ENCODE data around the gene FGF5. TPM values are rescaled to one million over a fixed set of nuclear protein-coding genes. Genes with fewer than 3 reads are reported as not detected.

The FGF5 gene
- total RNA-seq, 2 donors from 2014 or later, result 0.30 to 1.5 TPM

DNA sequence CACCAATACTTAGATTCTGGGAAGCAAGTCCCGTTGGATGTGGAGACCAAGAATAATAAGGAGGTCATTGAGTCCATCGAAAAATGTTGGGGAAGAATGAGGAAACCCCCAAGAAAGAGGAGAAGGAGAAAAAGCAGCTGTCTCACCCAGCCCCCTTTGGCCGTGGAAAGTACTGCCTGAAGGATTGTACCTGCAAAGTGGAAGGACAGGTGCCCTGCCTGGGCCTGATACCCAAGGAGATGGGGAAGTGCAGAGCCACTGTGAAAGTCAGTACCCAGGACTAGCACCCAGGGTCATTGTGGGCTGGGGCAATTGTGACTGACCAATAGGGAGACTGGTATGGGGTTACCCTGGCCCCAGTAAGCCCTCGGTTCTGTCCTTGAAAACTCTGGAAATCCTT, 55.3 kb downstream of the FGF5 start:
- Histone ChIP-seq H3K9ac (ENCODE audit: low read depth in 2 of 2, low read length in 2 of 2) (no peak overlapping the region), H3K27ac (no peak overlapping the region), H3K9me3 (no peaks in the 10 kb centered on the region), H3K27me3 (no peaks in the 10 kb centered on the region), H3K4me3 (no peak overlapping the region), H3K4me1 (no peaks in the 10 kb centered on the region), H3K36me3 (no peaks in the 10 kb centered on the region)
- intact Hi-C loops (cut with DNase I), result no loop called here
- TF ChIP-seq, protein P1, sequence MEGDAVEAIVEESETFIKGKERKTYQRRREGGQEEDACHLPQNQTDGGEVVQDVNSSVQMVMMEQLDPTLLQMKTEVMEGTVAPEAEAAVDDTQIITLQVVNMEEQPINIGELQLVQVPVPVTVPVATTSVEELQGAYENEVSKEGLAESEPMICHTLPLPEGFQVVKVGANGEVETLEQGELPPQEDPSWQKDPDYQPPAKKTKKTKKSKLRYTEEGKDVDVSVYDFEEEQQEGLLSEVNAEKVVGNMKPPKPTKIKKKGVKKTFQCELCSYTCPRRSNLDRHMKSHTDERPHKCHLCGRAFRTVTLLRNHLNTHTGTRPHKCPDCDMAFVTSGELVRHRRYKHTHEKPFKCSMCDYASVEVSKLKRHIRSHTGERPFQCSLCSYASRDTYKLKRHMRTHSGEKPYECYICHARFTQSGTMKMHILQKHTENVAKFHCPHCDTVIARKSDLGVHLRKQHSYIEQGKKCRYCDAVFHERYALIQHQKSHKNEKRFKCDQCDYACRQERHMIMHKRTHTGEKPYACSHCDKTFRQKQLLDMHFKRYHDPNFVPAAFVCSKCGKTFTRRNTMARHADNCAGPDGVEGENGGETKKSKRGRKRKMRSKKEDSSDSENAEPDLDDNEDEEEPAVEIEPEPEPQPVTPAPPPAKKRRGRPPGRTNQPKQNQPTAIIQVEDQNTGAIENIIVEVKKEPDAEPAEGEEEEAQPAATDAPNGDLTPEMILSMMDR (IDR thresholded peaks at IDR 0.05), result no peak
- DNase-seq, result no peak

DNA sequence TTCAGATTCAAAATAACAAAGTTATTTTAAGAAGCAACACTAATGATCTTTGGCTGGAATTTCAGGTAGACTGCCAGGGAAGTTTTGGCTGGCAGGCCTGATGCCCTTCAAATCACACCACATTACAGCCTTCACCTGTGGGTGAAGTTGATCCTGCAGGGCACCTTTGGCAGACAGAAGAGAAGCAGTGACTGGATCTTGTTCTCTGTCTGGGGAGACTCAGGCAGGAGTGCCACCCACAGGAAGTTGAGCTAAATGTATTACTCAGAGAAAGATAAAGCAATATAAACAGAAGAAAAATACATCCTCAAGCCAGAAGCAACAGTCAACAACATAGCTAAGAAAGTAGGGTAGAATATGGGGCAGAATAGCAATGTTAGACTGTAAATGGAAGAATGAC, 56.3 kb downstream of the FGF5 start:
- intact Hi-C loops (cut with DNase I), result no loop called here
- Histone ChIP-seq H3K27me3 (no peaks in the 10 kb centered on the region), H3K36me3 (no peaks in the 10 kb centered on the region), H3K27ac (no peak overlapping the region), H3K9ac (ENCODE audit: low read depth in 2 of 2, low read length in 2 of 2) (no peak overlapping the region), H3K4me3 (no peak overlapping the region), H3K4me1 (no peaks in the 10 kb centered on the region), H3K9me3 (no peaks in the 10 kb centered on the region)
- TF ChIP-seq, protein P1 (IDR thresholded peaks at IDR 0.05), result no peak
- no peak for DNase-seq

DNA sequence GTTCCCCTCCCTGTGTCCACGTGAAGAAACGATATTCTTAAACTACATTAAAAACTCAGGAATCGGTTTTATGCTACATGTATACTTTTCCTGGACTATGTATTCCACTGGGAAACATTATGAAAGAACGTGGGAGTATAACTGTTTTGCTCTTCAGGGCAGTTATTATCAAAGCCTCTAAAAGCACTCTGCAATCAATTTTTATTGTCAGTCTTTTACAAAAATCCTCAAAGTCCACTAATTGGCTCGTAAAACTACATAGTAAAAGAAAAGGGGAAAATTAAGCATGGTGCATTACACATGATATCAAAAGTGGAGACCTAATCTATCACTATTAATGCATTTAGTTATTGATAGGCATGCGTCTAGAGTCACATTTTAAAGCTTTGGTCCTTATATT, 57.7 kb downstream of the FGF5 start:
- Histone ChIP-seq H3K36me3 (no peaks in the 10 kb centered on the region), H3K4me1 (no peaks in the 10 kb centered on the region), H3K4me3 (no peak overlapping the region), H3K9ac (ENCODE audit: low read depth in 2 of 2, low read length in 2 of 2) (no peak overlapping the region), H3K9me3 (no peaks in the 10 kb centered on the region), H3K27me3 (no peaks in the 10 kb centered on the region), H3K27ac (no peak overlapping the region)
- intact Hi-C loops (cut with DNase I), result no loop called here
- TF ChIP-seq, protein P1 (IDR thresholded peaks at IDR 0.05), result no peak
- DNase-seq, result no peak

DNA sequence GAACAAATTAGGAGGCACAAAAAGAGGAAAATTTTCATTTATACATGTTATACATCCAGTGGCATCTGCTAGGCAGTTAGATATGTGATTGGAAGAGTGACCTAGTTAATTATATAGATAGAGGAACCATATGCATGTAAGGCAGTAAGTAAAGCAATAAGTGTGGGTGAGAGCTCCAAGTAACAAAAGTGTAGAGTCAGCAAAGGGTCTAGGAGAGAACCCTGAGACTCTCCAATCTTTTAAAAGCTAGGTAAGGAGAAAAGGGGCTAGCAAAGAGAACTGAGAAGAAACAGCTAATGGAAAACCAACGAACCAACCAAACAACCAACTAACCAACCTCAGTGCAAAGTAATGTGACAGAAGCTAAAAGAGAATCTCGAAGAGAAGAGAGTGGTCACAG, 65.2 kb downstream of the FGF5 start:
- H3K9ac ChIP-seq (ENCODE audit: low read depth in 2 of 2, low read length in 2 of 2), result no peak overlapping the region
- intact Hi-C loops (cut with DNase I), result no loop called here

DNA sequence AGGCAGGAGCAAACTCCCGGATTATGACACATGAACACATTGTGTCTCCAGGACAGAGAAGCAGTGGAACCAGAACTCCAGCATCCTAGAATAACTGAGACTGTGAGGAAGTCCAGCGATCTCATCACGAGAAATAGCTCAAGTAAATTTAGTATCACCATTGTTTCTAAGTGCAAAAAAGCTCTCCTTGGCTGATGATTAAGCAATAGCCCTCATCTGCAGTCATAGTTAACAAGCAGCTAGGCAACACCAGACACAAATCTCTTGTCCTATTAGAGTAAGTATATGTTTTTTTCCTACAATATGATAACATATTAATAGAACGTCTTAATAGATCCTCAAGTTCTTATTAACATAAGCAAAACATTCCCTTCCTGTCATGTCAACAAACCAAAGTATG, 66.7 kb downstream of the FGF5 start:
- no peaks in the 10 kb centered on the region for H3K9me3 ChIP-seq
- H3K9ac ChIP-seq (ENCODE audit: low read depth in 2 of 2, low read length in 2 of 2), result no peak overlapping the region
- no peaks in the 10 kb centered on the region for H3K27me3 ChIP-seq
- no peak overlapping the region for H3K27ac ChIP-seq
- DNase-seq, result no peak
- TF ChIP-seq, protein P1 (IDR thresholded peaks at IDR 0.05), result no peak
- intact Hi-C loops (cut with DNase I), result no loop called here
- no peaks in the 10 kb centered on the region for H3K4me1 ChIP-seq
- H3K36me3 ChIP-seq, result no peaks in the 10 kb centered on the region
- H3K4me3 ChIP-seq, result no peak overlapping the region

More for the DNA sequence above, 65.2 kb downstream of the FGF5 start:
- DNase-seq, result no peak
- Histone ChIP-seq H3K4me1 (no peaks in the 10 kb centered on the region), H3K4me3 (no peak overlapping the region), H3K27ac (no peak overlapping the region), H3K27me3 (no peaks in the 10 kb centered on the region), H3K9me3 (no peaks in the 10 kb centered on the region), H3K36me3 (no peaks in the 10 kb centered on the region)
- TF ChIP-seq, protein P1 (IDR thresholded peaks at IDR 0.05), result no peak

DNA sequence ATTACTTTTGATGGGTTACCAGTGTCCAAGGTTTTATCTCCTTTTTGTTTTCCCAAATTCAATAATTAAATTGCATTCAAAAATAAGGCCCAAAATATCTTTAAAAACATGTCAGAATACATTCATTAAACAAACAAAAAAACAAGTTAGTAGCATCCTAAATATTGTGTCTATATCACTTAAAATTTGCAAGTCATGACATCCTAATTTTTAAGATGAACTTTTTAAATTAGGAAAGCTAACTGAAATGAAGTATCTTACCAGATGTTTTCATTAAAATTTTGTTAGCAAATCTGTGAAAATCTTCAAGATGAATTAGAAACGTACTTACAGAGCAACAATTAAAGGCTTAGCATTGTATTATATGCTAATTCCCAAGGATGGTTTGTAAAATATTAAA, 68.1 kb downstream of the FGF5 start:
- no peaks in the 10 kb centered on the region for H3K36me3 ChIP-seq
- H3K9me3 ChIP-seq, result no peaks in the 10 kb centered on the region
- H3K27ac ChIP-seq, result no peak overlapping the region
- H3K4me3 ChIP-seq, result no peak overlapping the region
- intact Hi-C loops (cut with DNase I), result no loop called here
- TF ChIP-seq, protein P1 (IDR thresholded peaks at IDR 0.05), result no peak
- H3K4me1 ChIP-seq, result no peaks in the 10 kb centered on the region
- no peak overlapping the region for H3K9ac ChIP-seq (ENCODE audit: low read depth in 2 of 2, low read length in 2 of 2)
- no peak for DNase-seq
- no peaks in the 10 kb centered on the region for H3K27me3 ChIP-seq
